Stimulated activated CD8-positive, alpha-beta memory T cell treated with anti-CD3 and anti-CD28 coated beads, Interleukin-7, amount 100 ng/mL, for 4 hours (primary cell): ENCODE measurements around the gene PLRG1.
A peak's percentile ranks its signal among the peaks of the same experiment; 100 is the strongest.

Experiments used
- DNase-seq, 2 donors: peaks; one replicate each; pipeline ENCODE4 v3.0.0-alpha.2; 2020; ENCODE audit warnings: low read depth in 2 of 2

The PLRG1 gene

GRCh38 chr4:154574311-154574710 lies 24.1 kb upstream of the PLRG1 start:
- no peak for DNase-seq

GRCh38 chr4:154573190-154573870 lies 23.1 kb upstream of the PLRG1 start:
- no peak for DNase-seq

- DNase-seq = no peak
Measured at GRCh38 chr4:154569584-154569983, 19.4 kb upstream of the PLRG1 start.

GRCh38 chr4:154569028-154569427 lies 18.8 kb upstream of the PLRG1 start:
- no peak for DNase-seq

- DNase-seq = no peak
Measured at GRCh38 chr4:154566639-154567204, 16.5 kb upstream of the PLRG1 start.

GRCh38 chr4:154565704-154566103 lies 15.5 kb upstream of the PLRG1 start:
- DNase-seq = no peak

GRCh38 chr4:154564311-154564710 lies 14.1 kb upstream of the PLRG1 start:
- DNase-seq = no peak

- no peak for DNase-seq
Measured at GRCh38 chr4:154562697-154563254, 12.6 kb upstream of the PLRG1 start, which contains the start of gene FGB. TSS of gene FGB (plus strand) at chr4:154563011. CDS start at chr4:154563019, 8 bp downstream.

- DNase-seq = no peak
Measured at GRCh38 chr4:154560824-154561231, 10.6 kb upstream of the PLRG1 start.

- no peak for DNase-seq
Measured at GRCh38 chr4:154560419-154560801, 10.2 kb upstream of the PLRG1 start.

- no peak for DNase-seq
Measured at GRCh38 chr4:154559494-154560418, 9.6 kb upstream of the PLRG1 start.

GRCh38 chr4:154559141-154559493 lies 8.9 kb upstream of the PLRG1 start:
- no peak for DNase-seq

- peak; percentile 47 to 58 for DNase-seq
Measured at GRCh38 chr4:154551872-154552686, 1.9 kb upstream of the PLRG1 start.

- DNase-seq = no peak
Measured at GRCh38 chr4:154545689-154546088, 4.5 kb downstream of the PLRG1 start.

GRCh38 chr4:154542271-154542879 lies 7.8 kb downstream of the PLRG1 start:
- DNase-seq = no peak

GRCh38 chr4:154534296-154534695 lies 15.9 kb downstream of the PLRG1 start:
- no peak for DNase-seq

GRCh38 chr4:154529728-154530519 lies 20.3 kb downstream of the PLRG1 start:
- no peak for DNase-seq

GRCh38 chr4:154528869-154529268 lies 21.3 kb downstream of the PLRG1 start:
- no peak for DNase-seq

GRCh38 chr4:154527308-154527707 lies 22.9 kb downstream of the PLRG1 start:
- DNase-seq = no peak

- no peak for DNase-seq
Measured at GRCh38 chr4:154526151-154526550, 24.0 kb downstream of the PLRG1 start.
